A549 (cell line): Measurements from ENCODE around the gene FAM240A. TPM values are rescaled to one million over a fixed set of nuclear protein-coding genes. Genes with fewer than 3 reads are reported as not detected.

Experiments
- ATAC-seq, 2 experiments: fragments of 200-7000 bp in 1 of 2; fragments of >200 bp in 1 of 2; cut with Nextera tagmentation in 1 of 2; cut with Tn5 transposase in 1 of 2; 3 replicates each; pipeline versions ENCODE4 v1.8.0 to v1.9.1; 2018 to 2020; ENCODE audit warnings: mild to moderate bottlenecking in 1 of 2, moderate library complexity in 1 of 2
- CTCF ChIA-PET: fragments of 300-600 bp; sonication (Branson Sonifier 250); formaldehyde crosslinking; extraction: SDS; loops from one replicate; lab custom pipeline; 2021; ENCODE audit warnings: antibody characterized with exemption, inconsistent platforms; lab: Yijun Ruan, JAX
- POLR2A ChIA-PET: fragments of 350-600 bp; formaldehyde crosslinking; extraction: SDS; loops from one replicate; lab custom pipeline; 2021; ENCODE audit warnings: antibody characterized with exemption, inconsistent platforms; lab: Yijun Ruan, JAX
- DNase-seq, 2 experiments: peaks; one replicate each; pipeline versions ENCODE4 v3.0.0 to v3.0.0-alpha.2; 2011 to 2016; ENCODE audit warnings: low read depth in 1 of 2, low spot score in 1 of 2
- FAIRE-seq: peaks from 2 replicates; lab custom pipeline; 2011; peaks lifted over from hg19 to GRCh38; lab: Jason Lieb, UNC
- H3K27ac ChIP-seq, 2 experiments: fragments of >200 bp; sonication (Bioruptor Twin); formaldehyde crosslinking; 3 replicates each; pipeline ENCODE4 v1.5.1; 2016 to 2017
- H3K4me1 ChIP-seq: fragments of >200 bp; sonication (Bioruptor Twin); formaldehyde crosslinking; 3 replicates; pipeline ENCODE4 v1.6.1; 2016
- H3K4me2 ChIP-seq: fragments of >200 bp; sonication (Bioruptor Twin); formaldehyde crosslinking; 3 replicates; pipeline ENCODE4 v1.6.1; 2016
- H3K4me3 ChIP-seq: fragments of >200 bp; sonication (Bioruptor Twin); formaldehyde crosslinking; 3 replicates; pipeline ENCODE4 v1.5.1; 2016
- H3K9me3 ChIP-seq: fragments of >200 bp; sonication (Bioruptor Twin); formaldehyde crosslinking; 3 replicates; pipeline ENCODE4 v1.6.1; 2016
- BHLHE40 ChIP-seq: IDR thresholded peaks from 2 replicates; pipeline ENCODE4 v1.6.1; 2012; ENCODE audit warnings: low read depth, low read length, inconsistent platforms
- CBX2 ChIP-seq: fragments of 200-600 bp; sonication (generic); IDR thresholded peaks from 2 replicates; pipeline ENCODE4 v1.6.1; 2016; ENCODE audit warnings: low read depth, mild to moderate bottlenecking, borderline replicate concordance
- CBX8 ChIP-seq: fragments of 200-600 bp; sonication (generic); IDR thresholded peaks from 2 replicates; pipeline ENCODE4 v1.6.1; 2016
- CHD2 ChIP-seq: fragments of 150-350 bp; IDR thresholded peaks from 2 replicates; pipeline ENCODE4 v1.6.1; 2014; ENCODE audit warnings: low read length; ENCODE audit not compliant: partially characterized antibody
- CHD4 ChIP-seq: fragments of 200-600 bp; sonication (generic); IDR thresholded peaks from 2 replicates; pipeline ENCODE4 v1.6.1; 2016; ENCODE audit warnings: antibody characterized with exemption, mild to moderate bottlenecking, borderline replicate concordance
- EHMT2 ChIP-seq: fragments of 200-600 bp; sonication (generic); IDR thresholded peaks from 2 replicates; pipeline ENCODE4 v1.6.1; 2016; ENCODE audit warnings: antibody characterized with exemption, low read depth, mild to moderate bottlenecking, moderate library complexity
- ESRRA ChIP-seq: fragments of 150-350 bp; IDR thresholded peaks from 2 replicates; pipeline ENCODE4 v1.6.1; 2014; ENCODE audit warnings: mild to moderate bottlenecking, low read length, borderline replicate concordance
- HDAC2 ChIP-seq: fragments of 200-600 bp; sonication (generic); IDR thresholded peaks from 2 replicates; pipeline ENCODE4 v1.6.1; 2016
- HOXB5 ChIP-seq: fragments of 250-450 bp; sonication (Bioruptor Pico); IDR thresholded peaks from 2 replicates; pipeline ENCODE4 v1.5.0; 2020; ENCODE audit warnings: mild to moderate bottlenecking, moderate library complexity
- JUN ChIP-seq, 2 experiments: fragments of >200 bp; sonication (Bioruptor Twin); formaldehyde crosslinking; IDR thresholded peaks; 2 replicates in 1 of 2; 3 replicates in 1 of 2; pipeline ENCODE4 v1.6.1; 2016 to 2017
- MAX ChIP-seq: IDR thresholded peaks from 2 replicates; pipeline ENCODE4 v1.6.1; 2012
- NR3C1 ChIP-seq: fragments of >200 bp; sonication (Bioruptor Twin); formaldehyde crosslinking; IDR thresholded peaks from 3 replicates; pipeline ENCODE4 v1.6.1; 2017
- PBX3 ChIP-seq: IDR thresholded peaks from 2 replicates; pipeline ENCODE4 v1.6.1; 2012
- PHF8 ChIP-seq: fragments of 200-600 bp; sonication (generic); IDR thresholded peaks from 2 replicates; pipeline ENCODE4 v1.6.1; 2016; ENCODE audit warnings: low read depth, mild to moderate bottlenecking, antibody characterized with exemption, moderate library complexity, borderline replicate concordance
- POLR2AphosphoS2 ChIP-seq: conservative IDR thresholded peaks from 2 replicates; pipeline ENCODE4 v1.6.1; 2012; ENCODE audit warnings: low read length, improper control_type of control experiment, inconsistent platforms
- RFX5 ChIP-seq: fragments of 450-650 bp; IDR thresholded peaks from 2 replicates; pipeline ENCODE4 v1.7.1; 2014; ENCODE audit warnings: antibody characterized with exemption, mild to moderate bottlenecking, moderate library complexity
- RNF2 ChIP-seq: fragments of 200-600 bp; sonication (generic); IDR thresholded peaks from 2 replicates; pipeline ENCODE4 v1.6.1; 2016; ENCODE audit warnings: low read depth, mild to moderate bottlenecking, antibody characterized with exemption, moderate library complexity, borderline replicate concordance
- TP53 ChIP-seq: fragments of 250-450 bp; sonication (Bioruptor Pico); IDR thresholded peaks from 2 replicates; pipeline ENCODE4 v1.5.0; 2021; ENCODE audit warnings: mild to moderate bottlenecking, moderate library complexity
- ZC3H11A ChIP-seq: fragments of 450-650 bp; IDR thresholded peaks from 2 replicates; pipeline ENCODE4 v1.6.1; 2014; ENCODE audit warnings: antibody characterized with exemption, mild to moderate bottlenecking
- WGBS: methylation state at CpG from one replicate; pipeline ENCODE4 v1.1.6; 2017; ENCODE audit errors: missing lambda C conversion rate; 5-methylcytosine and 5-hydroxymethylcytosine counted together
- polyA plus RNA-seq, 4 experiments: library from polyadenylated mRNA; depleted of rRNA in 3 of 4; stranded (reverse); fragments of >200 nt; fragmentation: RNase III in 1 of 4; extraction: RNeasy Plus Mini Kit Qiagen cat#74134 plus additional on column Dnase treatment in 1 of 4; gene quantifications; 2 replicates in 3 of 4; 3 replicates in 1 of 4; pipeline ENCODE4 v1.2.3, GENCODE V29; 2011 to 2017
- TF ChIP-seq, protein P1 (sequence below): fragments of >200 bp; sonication (Bioruptor Twin); formaldehyde crosslinking; IDR thresholded peaks from 2 replicates; pipeline ENCODE4 v1.6.1; 2016
- TF ChIP-seq, protein P2 (sequence below): fragments of >200 bp; sonication (Bioruptor Twin); formaldehyde crosslinking; IDR thresholded peaks from 3 replicates; pipeline ENCODE4 v1.6.1; 2016

Gene FAM240A
- polyA plus RNA-seq, 2 of the 4 experiments (the other 2 are of a cell fraction), result not detected

- TF ChIP-seq CBX8, result no peak
Measured at GRCh38 chr3:46664971-46665762, 52.8 kb downstream of the FAM240A start (continued).

DNA sequence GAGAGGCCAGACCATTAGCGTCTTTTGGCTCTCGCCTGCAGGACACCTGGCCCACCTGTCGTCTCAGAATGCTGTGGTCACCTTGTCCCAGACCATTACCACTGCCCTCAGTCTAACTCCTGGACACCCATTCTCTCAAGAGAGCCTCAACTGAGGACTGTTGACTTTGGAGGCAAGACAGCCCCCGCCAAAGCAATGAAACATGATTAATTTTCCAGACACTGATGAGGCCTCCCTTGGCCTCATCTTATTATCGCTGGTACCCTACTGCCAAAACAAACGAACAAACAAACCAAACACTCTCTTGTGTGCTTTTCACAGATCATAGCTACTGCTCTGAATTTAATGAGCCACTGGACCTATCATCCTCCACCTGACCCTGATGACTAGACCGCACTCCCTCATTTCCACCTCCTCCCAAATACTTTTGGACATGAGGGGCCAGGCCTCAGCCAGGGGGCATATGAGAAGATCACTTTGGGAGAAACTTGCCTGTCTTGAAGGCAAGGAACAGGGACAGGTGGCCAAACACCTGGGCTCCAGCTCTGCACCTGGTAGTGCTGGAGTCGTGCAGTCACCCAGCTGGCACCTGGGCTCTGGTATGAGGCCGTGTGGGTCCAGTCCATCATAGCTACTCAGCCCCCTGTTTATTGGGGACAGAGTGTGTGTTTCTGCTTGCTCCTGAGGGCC lies 53.6 kb downstream of the FAM240A start:
- DNase-seq (no peak), FAIRE-seq (no peak)
- POLR2A ChIA-PET, result no interaction called here
- TF ChIP-seq BHLHE40 (no peak), MAX (no peak)
- TF ChIP-seq, all 56 proteins: peak for 0
- Histone ChIP-seq H3K27ac (no peak overlapping the region), H3K4me3 (no peak overlapping the region), H3K4me2 (no peak overlapping the region), H3K4me1 (no peaks in the 10 kb centered on the region), H3K9me3 (no peaks in the 10 kb centered on the region)
- ATAC-seq, result no peak
- 61% methylated on average over 7 of the region's 9 CpGs for WGBS
- CTCF ChIA-PET, result no interaction called here

DNA sequence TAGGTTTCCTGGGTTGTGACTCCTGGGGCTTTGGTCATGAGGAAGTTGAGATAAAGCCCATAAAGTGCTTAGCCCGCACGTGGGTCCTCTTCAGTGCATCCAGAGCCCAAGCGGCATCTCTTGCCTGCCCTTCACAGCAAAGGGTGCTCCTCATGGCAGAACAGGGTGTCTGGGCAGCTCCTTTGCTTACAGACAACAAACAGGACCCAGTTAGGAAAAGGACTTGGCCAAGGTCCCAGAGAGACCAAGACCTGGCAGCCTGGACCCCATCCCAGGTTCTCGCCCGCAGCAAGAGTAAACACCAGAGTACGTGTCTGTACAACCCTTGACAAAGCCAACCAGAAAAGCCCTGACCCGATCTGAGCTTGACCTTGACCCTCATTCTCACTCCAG lies 54.1 kb downstream of the FAM240A start:
- no peaks in the 10 kb centered on the region for H3K4me1 ChIP-seq
- no peak overlapping the region for H3K4me3 ChIP-seq
- no peak overlapping the region for H3K27ac ChIP-seq
- TF ChIP-seq HDAC2, result no peak
- TF ChIP-seq CHD2, result no peak
- TF ChIP-seq PHF8, result no peak
- no peak for TF ChIP-seq HOXB5 (CRISPR knock-in tag)
- TF ChIP-seq RNF2, result no peak
- no peak for TF ChIP-seq NR3C1
- no peak for TF ChIP-seq ESRRA
- no peak for TF ChIP-seq CHD4
- no peak for TF ChIP-seq RFX5
- TF ChIP-seq CBX2, result no peak
- TF ChIP-seq, protein P1, sequence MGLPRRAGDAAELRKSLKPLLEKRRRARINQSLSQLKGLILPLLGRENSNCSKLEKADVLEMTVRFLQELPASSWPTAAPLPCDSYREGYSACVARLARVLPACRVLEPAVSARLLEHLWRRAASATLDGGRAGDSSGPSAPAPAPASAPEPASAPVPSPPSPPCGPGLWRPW, result no peak
- no peak for TF ChIP-seq POLR2AphosphoS2
- TF ChIP-seq PBX3, result no peak
- TF ChIP-seq EHMT2, result no peak
- FAIRE-seq (no peak), ATAC-seq (no peak), DNase-seq (no peak)
- CTCF ChIA-PET, result no interaction called here
- H3K4me2 ChIP-seq, result no peak overlapping the region
- H3K9me3 ChIP-seq, result no peaks in the 10 kb centered on the region
- WGBS, result 58% methylated on average over 7 of the region's 7 CpGs
- POLR2A ChIA-PET, result no interaction called here

DNA sequence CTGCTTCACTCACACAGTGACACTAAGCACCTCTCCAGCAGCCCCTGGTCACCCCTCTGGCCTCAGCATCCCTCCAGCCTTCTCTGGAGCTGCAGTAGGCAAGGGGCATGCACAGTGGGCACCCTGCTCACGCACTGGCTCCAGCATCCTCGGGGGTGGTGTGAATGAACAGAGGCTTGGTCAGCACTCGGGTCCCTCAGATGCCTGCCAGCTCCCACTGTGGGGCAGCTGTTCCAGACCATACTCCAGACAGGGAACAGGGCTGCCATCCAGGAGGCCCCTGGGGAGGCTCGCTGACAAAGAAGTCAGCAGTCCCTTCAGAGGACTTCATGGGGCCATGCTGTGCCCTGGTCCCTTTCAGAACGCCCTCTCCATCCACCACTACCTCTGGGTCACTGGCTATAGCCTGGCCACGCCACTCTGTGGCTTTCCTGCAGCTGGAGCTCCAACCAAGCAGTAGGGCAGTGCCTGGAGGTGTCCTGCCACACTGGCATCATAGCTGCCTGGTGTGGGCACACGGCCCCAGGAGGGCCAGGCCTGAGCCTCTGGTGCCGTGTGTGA lies 54.8 kb downstream of the FAM240A start:
- Histone ChIP-seq H3K4me3 (no peak overlapping the region), H3K27ac (no peak overlapping the region), H3K9me3 (no peaks in the 10 kb centered on the region), H3K4me2 (no peak overlapping the region), H3K4me1 (no peaks in the 10 kb centered on the region)
- no peak for DNase-seq
- 75% methylated on average over 2 of the region's 8 CpGs for WGBS
- no peak for FAIRE-seq
- CTCF ChIA-PET, result no interaction called here
- TF ChIP-seq CBX2 (no peak), RNF2 (no peak), TP53 (CRISPR knock-in tag) (no peak), ESRRA (no peak), JUN (IDR thresholded peaks at IDR 0.05) (no peak), ZC3H11A (no peak), MAX (no peak)
- TF ChIP-seq, protein P2, sequence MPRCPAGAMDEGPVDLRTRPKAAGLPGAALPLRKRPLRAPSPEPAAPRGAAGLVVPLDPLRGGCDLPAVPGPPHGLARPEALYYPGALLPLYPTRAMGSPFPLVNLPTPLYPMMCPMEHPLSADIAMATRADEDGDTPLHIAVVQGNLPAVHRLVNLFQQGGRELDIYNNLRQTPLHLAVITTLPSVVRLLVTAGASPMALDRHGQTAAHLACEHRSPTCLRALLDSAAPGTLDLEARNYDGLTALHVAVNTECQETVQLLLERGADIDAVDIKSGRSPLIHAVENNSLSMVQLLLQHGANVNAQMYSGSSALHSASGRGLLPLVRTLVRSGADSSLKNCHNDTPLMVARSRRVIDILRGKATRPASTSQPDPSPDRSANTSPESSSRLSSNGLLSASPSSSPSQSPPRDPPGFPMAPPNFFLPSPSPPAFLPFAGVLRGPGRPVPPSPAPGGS, result no peak
- no peak for ATAC-seq
- POLR2A ChIA-PET, result no interaction called here
